ENCODE data around the gene RGS12. TPM values are rescaled to one million over a fixed set of nuclear protein-coding genes. Genes with fewer than 3 reads are reported as not detected.

RGS12 gene
- 47.1 TPM for total RNA-seq

- DNase-seq (ENCODE audit: low spot score) = peak; percentile 95
Measured at GRCh38 chr4:3292571-3293400, at the start of gene RGS12. TSS of gene RGS12 (plus strand) at chr4:3293021. CDS start at chr4:3316171, 23,150 bp downstream.

- DNase-seq (ENCODE audit: low spot score) = no peak
Measured at GRCh38 chr4:3243136-3243780, 49.6 kb upstream of the RGS12 start.

GRCh38 chr4:3244002-3244401, 48.8 kb upstream of the RGS12 start:
- no peak for DNase-seq (ENCODE audit: low spot score)

- no peak for DNase-seq (ENCODE audit: low spot score)
Measured at GRCh38 chr4:3244747-3245146, 48.1 kb upstream of the RGS12 start.

- DNase-seq (ENCODE audit: low spot score) = no peak
Measured at GRCh38 chr4:3245676-3246075, 47.1 kb upstream of the RGS12 start.

GRCh38 chr4:3246458-3247398, 46.1 kb upstream of the RGS12 start:
- DNase-seq (ENCODE audit: low spot score) = no peak

GRCh38 chr4:3247399-3248177, 45.2 kb upstream of the RGS12 start:
- DNase-seq (ENCODE audit: low spot score) = no peak

GRCh38 chr4:3248178-3248480, 44.7 kb upstream of the RGS12 start:
- DNase-seq (ENCODE audit: low spot score) = no peak

- DNase-seq (ENCODE audit: low spot score) = no peak
Measured at GRCh38 chr4:3248811-3249661, 43.8 kb upstream of the RGS12 start, which contains the start of gene MSANTD1. TSS of gene MSANTD1 (plus strand) at chr4:3249159. CDS start at chr4:3249223, 64 bp downstream.

- no peak for DNase-seq (ENCODE audit: low spot score)
Measured at GRCh38 chr4:3249711-3250437, 42.9 kb upstream of the RGS12 start.

GRCh38 chr4:3250438-3250955, 42.3 kb upstream of the RGS12 start:
- no peak for DNase-seq (ENCODE audit: low spot score)

GRCh38 chr4:3250956-3251690, 41.7 kb upstream of the RGS12 start:
- no peak for DNase-seq (ENCODE audit: low spot score)

GRCh38 chr4:3251691-3252479, 40.9 kb upstream of the RGS12 start:
- no peak for DNase-seq (ENCODE audit: low spot score)

- no peak for DNase-seq (ENCODE audit: low spot score)
Measured at GRCh38 chr4:3252480-3252828, 40.4 kb upstream of the RGS12 start.

- no peak for DNase-seq (ENCODE audit: low spot score)
Measured at GRCh38 chr4:3252831-3253641, 39.8 kb upstream of the RGS12 start.

- DNase-seq (ENCODE audit: low spot score) = no peak
Measured at GRCh38 chr4:3253808-3254207, 39.0 kb upstream of the RGS12 start.

Measured in mucosa of gallbladder (tissue), 1 donor.